AG04450 (cell line): ENCODE data around the gene ALOX15. TPM values are rescaled to one million over a fixed set of nuclear protein-coding genes. Genes with fewer than 3 reads are reported as not detected.

Experiments
- CTCF ChIA-PET: fragments of 300-600, 350-600 bp; formaldehyde crosslinking; extraction: SDS; loops from one replicate; lab custom pipeline; 2022; ENCODE audit warnings: antibody characterized with exemption, inconsistent platforms; lab: Charles Lee
- POLR2A ChIA-PET: fragments of 350-600 bp; formaldehyde crosslinking; extraction: SDS; loops from one replicate; lab custom pipeline; 2021; ENCODE audit warnings: antibody characterized with exemption, inconsistent platforms; lab: Yijun Ruan, JAX
- DNase-seq: peaks from one replicate; pipeline ENCODE4 v3.0.0-alpha.2; 2011; ENCODE audit warnings: low read depth, low spot score
- H3K27ac ChIP-seq: one replicate; pipeline ENCODE4 v1.5.1; 2012; ENCODE audit warnings: low read depth, low read length, control low read depth
- H3K27me3 ChIP-seq: one replicate; pipeline ENCODE4 v1.6.0; 2012; ENCODE audit warnings: low read length; ENCODE audit not compliant: control insufficient read depth, insufficient read depth
- H3K4me3 ChIP-seq: 2 replicates; pipeline ENCODE4 v1.5.1; 2011; ENCODE audit warnings: mild to moderate bottlenecking, low read depth, low read length, control low read depth
- H3K9me3 ChIP-seq: 2 replicates; pipeline ENCODE4 v1.5.1; 2012; ENCODE audit warnings: low read length; ENCODE audit not compliant: control insufficient read depth, insufficient read depth
- polyA plus RNA-seq: library from polyadenylated mRNA; depleted of rRNA; stranded (reverse); fragments of >200 nt; gene quantifications from 2 replicates; pipeline ENCODE4 v1.2.3, GENCODE V29; 2011
- TF ChIP-seq, protein P1 (sequence below): IDR thresholded peaks from 2 replicates; pipeline ENCODE4 v1.5.1; 2011; ENCODE audit warnings: low read depth, low read length, control low read depth, inconsistent platforms

ALOX15 gene
- polyA plus RNA-seq, 1 experiment = not detected

DNA sequence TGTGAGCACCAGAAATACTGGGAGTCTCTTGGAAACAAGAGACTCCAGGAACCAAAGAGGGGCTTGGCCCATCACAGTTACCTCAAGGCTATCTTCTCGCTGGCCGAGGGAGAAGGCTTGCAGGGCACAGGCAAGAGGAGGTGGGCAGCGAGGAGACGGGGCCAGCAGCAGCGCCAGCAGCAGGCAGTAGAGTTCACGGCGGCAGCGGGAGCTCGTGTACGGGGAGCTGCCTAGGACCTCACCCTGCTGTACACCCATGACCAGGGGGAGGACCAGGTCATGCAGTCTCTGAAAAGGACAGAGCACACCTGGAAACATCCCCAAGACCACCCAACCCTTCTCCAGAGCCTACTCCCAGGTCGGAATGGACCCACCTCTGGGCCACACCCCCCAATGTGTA is 31.7 kb upstream of the ALOX15 start:
- POLR2A ChIA-PET = no interaction called here
- CTCF ChIA-PET = no interaction called here
- DNase-seq = no peak
- H3K9me3 ChIP-seq = no peaks in the 10 kb centered on the region
- no peaks in the 10 kb centered on the region for H3K27me3 ChIP-seq
- H3K27ac ChIP-seq = no peak overlapping the region
- TF ChIP-seq, protein P1, sequence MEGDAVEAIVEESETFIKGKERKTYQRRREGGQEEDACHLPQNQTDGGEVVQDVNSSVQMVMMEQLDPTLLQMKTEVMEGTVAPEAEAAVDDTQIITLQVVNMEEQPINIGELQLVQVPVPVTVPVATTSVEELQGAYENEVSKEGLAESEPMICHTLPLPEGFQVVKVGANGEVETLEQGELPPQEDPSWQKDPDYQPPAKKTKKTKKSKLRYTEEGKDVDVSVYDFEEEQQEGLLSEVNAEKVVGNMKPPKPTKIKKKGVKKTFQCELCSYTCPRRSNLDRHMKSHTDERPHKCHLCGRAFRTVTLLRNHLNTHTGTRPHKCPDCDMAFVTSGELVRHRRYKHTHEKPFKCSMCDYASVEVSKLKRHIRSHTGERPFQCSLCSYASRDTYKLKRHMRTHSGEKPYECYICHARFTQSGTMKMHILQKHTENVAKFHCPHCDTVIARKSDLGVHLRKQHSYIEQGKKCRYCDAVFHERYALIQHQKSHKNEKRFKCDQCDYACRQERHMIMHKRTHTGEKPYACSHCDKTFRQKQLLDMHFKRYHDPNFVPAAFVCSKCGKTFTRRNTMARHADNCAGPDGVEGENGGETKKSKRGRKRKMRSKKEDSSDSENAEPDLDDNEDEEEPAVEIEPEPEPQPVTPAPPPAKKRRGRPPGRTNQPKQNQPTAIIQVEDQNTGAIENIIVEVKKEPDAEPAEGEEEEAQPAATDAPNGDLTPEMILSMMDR = no peak
- no peak overlapping the region for H3K4me3 ChIP-seq

DNA sequence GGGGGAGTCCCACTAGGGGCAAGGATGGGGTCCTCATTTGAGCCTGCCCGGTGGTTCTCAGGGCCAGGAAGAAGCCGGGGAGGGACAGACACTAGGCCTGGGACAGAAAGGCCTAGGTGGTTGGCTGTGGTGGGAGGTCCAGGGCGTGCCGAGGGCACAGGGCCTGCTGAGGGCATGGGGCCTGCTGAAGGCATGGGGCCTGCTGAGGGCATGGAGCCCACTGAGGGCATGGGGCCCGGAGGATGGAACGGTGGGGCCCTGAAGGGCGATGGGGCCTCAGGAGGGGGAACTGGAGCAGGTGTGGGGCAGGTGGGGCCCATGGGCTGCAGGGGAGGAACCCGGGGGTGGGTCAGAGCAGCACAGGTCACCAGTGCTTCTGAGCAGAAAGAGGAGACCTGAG is 31.3 kb upstream of the ALOX15 start:
- H3K4me3 ChIP-seq = no peak overlapping the region

DNA sequence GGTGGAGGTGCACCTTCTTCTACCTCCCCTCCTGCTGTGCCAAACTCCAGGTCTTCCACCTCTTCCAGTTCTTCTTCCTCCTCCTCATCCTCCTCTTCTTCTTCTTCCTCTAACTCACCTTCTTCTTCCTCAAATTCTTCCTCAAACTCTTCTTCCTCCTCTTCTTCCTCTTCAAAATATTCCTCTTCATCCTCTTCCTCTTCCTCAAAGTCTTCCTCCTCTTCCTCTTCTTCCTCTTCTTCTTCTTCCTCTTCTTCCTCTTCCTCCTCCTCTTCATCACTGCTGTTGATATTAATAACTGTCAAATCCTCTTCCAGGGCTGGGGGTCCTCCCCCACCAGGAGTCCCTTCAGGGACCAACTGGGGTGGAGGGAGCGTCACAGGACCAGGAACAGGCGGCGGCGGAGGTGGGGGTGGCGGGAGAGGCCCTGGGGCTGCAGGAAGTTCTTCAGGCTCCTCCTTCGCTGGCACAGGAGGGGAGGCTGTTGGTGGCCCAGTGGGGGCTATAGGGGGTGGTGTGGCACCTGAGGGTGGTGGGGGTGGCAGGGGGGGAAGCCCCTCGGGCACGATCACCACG is 30.7 kb upstream of the ALOX15 start:
- POLR2A ChIA-PET = no interaction called here

More for the DNA sequence above, 31.3 kb upstream of the ALOX15 start:
- Histone ChIP-seq H3K27ac (no peak overlapping the region), H3K9me3 (no peaks in the 10 kb centered on the region), H3K27me3 (peaks cover 3% of the 10 kb centered on the region)
- POLR2A ChIA-PET = no interaction called here
- TF ChIP-seq, protein P1 = no peak
- CTCF ChIA-PET = no interaction called here
- DNase-seq = no peak

DNA sequence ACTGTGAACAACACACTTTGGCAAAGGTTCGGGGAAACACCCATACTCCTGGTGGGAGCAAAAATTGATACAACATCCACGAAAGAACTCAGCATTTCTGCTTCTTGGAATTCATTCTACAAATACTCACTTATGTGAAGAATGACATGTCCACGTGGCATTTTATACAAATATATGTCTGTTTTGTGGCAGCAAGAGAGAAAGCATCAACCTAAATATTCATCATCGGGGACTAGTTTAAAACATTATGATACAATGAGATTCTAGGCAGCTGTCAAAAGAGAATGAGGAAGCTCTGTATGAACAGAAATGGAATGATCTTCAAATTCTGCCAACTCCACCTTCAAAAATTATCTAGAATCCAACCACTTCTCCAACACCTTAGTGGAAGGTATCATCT is 25.7 kb upstream of the ALOX15 start:
- POLR2A ChIA-PET = no interaction called here

More for the DNA sequence above, 30.7 kb upstream of the ALOX15 start:
- TF ChIP-seq, protein P1 = no peak
- H3K27ac ChIP-seq = no peak overlapping the region
- CTCF ChIA-PET = no interaction called here
- H3K27me3 ChIP-seq = peaks cover 7% of the 10 kb centered on the region
- H3K9me3 ChIP-seq = no peaks in the 10 kb centered on the region
- DNase-seq = no peak
- no peak overlapping the region for H3K4me3 ChIP-seq

DNA sequence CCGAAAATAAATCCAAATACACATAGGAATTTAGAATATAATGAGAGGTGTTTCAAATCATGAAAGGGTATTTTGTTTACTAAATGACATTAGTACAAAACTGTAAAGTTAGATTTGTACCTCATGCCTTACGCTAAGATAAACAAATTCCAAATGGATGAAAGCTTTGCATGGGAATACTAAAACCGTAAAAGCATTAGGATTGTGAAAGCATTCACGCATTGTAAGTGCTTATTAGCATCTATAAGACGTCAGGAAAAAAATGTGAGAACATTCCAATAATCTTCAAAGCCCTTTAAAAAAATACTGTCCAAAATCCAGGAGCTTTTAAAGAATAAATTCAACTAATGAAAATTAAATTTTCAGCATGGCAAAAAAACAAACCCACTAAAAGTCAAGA is 24.8 kb upstream of the ALOX15 start:
- Histone ChIP-seq H3K9me3 (no peaks in the 10 kb centered on the region; the same call in 1 of the 2 replicates), H3K4me3 (no peak overlapping the region), H3K27ac (no peak overlapping the region), H3K27me3 (peaks cover 18% of the 10 kb centered on the region)
- DNase-seq = no peak
- ChIA-PET POLR2A (no interaction called here), CTCF (interaction anchor here (0.7 kb wide), 1 partner anchor 100 kb away, joined by 3 read pairs; no protein-coding TSS in a partner anchor)
- TF ChIP-seq, protein P1 = no peak

More for the DNA sequence above, 25.7 kb upstream of the ALOX15 start:
- H3K4me3 ChIP-seq = no peak overlapping the region
- no peak for DNase-seq
- TF ChIP-seq, protein P1 = no peak
- peaks cover 17% of the 10 kb centered on the region for H3K27me3 ChIP-seq
- CTCF ChIA-PET = no interaction called here
- H3K27ac ChIP-seq = no peak overlapping the region
- H3K9me3 ChIP-seq = no peaks in the 10 kb centered on the region; the same call in 1 of the 2 replicates
